NCI-H345 treated with DMSO at 0.1 percent for 48 hours (cell line): ENCODE measurements around the gene NUP155.
"Not testable (repeated sequence)": the region's sequence is repeated elsewhere in the genome, so short reads cannot be mapped to it uniquely, and the experiment has no call there.

Experiments
- DNase-seq: peaks from one replicate; lab custom pipeline; 2025; ENCODE audit not compliant: unreplicated experiment; lab: John Stamatoyannopoulos, UW

NUP155 gene

DNA sequence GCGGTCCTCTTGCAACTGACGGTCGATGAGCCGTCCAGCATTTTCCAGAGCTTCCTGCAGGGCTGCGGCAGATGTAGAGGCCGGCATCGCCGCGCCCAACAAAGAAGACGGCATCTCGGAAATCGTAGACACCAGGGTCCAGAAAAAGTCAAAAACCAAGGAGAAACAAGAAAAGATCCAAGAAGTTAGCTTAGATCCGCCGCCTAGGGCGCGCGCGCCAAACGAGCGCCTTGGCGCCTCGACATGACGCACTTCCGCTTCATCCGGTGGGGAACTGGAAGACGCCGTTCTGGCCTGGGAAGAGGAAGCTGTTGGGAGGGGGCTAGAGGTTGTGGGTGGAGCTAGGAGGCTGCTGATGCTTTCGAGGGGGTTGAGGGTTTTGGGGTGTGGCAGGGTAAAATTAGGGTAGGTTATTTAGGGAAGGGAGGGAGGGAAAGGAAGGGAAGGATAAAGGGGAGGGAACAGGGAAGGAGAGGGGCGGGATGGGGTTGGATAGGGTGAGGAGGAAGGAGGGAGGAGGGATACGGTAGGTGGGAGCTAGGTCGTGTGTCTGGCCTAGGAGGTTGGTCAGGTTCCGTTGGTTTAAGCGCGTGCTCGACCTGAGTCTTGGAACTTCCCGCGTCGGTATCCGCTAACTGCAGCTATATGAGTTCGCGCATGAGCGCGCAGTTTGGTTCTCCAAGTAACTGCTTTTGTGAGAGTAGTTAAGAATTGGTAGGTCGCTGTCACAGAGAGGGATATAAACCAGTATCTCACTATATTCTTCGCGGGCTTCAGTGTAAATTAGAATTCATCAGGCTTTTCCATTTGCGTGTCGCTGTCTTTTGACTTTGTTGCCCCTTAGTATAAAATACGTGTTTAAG lies at the start of gene NUP155:
NUP155 (minus strand) TSS at position 243 of the 863 bp plus-strand sequence; CDS start at position 114, 129 bp downstream.
- DNase-seq, result peak; percentile 88

DNA sequence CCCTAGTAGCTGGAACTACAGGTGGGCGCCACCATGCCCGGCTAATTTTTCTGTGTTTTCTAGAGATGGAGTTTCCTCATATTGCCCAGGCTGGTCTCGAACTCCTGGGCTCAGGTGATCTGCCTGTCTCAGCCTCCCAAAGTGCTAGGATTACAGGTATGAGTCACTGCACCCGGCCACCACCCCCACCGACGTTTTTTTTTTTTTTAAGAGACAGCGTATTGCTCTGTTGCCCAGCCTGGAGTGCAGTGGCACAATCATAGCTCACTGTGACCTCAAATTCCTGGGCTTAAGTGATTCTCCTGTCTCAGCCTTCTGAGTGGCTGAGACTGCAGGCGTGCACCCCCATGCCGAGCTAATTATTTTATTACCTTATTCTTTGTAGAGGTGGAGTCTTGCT lies 46.4 kb upstream of the NUP155 start:
- no peak for DNase-seq

DNA sequence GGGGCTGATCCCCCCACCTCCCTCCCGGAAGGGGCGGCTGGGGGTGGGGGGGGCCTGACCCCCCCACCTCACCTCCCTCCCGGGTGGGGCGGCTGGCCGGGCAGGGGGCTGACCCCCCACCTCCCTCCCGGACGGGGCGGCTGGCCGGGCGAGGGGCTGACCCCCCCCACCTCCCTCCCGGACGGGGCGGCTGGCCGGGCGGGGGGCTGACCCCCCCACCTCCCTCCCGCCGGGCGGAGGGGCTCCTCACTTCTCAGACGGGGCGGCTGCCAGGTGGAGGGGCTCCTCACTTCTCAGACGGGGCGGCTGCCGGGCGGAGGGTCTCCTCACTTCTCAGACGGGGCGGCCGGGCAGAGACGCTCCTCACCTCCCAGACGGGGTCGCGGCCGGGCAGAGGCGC lies 44.5 kb upstream of the NUP155 start:
- not testable (repeated sequence) for DNase-seq

DNA sequence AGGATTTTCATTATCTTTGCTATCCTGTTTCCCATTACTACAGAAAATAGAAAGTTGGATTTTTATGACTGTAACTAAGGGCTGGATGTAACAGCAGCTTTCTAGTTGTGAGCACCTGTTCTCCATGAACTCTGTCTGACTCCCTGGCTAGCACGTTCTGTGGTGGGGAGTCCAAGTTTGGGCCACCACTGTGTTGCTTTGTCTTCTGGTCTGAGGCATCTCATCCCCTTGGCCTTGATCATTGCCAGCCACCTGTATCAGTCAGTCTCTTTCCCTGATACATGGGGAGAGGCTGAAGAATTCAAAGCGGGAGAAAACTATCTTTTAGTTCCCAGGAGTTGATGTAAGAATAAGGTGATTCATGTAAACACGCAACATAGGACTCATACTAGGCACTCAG lies 41.6 kb upstream of the NUP155 start:
- DNase-seq, result no peak

DNA sequence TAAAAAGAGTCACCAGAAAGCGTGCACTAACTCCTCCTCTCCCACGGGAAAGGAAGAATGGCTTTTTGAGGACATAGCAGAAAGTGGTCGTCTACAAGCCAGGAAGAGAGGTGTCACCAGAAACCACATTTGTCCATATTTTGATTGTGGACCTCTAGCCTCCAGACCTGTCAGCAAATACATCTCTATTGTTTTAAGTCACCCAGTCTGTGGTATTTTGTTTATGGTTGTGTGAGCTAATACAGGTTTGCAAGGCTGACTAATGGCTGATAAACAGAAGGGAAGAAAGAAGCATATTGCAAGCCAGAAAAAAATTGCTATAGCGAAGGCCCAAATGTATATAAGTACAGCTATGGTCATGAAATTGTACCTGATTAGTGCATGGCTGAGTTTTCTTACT lies 29.6 kb upstream of the NUP155 start:
- no peak for DNase-seq

DNA sequence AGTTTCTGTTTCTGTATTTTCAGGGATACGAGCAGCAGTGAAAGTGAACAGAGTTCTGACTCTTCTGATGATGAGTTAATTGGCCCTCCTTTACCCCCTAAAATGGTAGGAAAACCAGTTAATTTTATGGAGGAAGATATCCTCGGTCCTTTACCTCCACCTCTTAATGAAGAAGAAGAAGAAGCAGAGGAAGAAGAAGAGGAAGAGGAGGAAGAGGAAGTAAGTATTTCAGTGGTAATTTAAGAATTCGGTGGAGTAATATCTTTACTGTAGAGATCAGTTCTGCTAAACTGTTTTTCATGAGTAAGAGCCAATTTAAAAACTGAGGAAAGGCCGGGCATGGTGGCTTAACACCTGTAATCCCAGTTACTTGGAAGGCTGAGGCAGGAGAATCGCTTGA lies 25.4 kb upstream of the NUP155 start:
- DNase-seq, result no peak

DNA sequence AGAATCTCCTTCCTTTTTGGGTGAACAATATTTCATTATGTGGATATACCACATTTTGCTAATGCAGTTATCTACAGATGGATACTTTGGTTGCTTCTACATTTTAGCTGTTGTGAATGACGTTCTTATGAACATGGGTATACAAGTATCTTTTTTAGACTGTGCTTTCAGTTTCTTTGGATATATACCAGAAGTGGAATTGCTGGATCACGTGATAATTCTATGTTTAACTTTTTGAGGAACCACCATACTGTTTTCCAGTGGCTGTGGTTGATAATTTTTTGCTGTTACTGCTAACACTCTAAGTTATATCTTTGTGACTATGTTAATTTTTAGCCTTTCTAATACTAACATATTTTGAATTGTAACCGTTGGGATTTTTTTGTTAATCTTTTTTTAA lies 20.7 kb upstream of the NUP155 start:
- DNase-seq, result no peak

DNA sequence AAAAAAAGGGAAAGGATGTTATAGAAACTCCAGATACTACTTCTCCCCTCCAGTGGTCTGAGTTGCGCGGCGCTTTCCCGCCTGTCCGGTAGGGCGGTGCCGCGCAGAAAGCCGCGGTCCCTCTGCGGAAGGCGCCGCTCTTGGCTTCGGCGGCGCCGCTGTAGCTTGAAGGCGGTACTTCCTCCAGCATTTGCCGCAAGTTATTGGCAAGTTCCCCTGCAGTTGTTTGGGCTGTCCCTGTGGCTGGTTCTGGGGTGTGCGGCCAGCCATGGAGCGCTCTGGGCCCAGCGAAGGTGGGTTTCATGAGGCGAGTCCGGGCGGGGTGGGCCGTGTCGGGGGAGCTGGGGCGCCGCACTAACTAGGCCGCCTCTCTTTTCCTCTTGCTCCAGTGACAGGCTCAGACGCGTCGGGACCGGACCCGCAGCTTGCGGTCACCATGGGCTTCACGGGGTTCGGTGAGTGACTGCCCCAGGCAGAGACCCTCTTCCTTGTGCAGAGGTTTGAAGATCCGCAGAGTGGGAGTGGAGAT lies 8.3 kb upstream of the NUP155 start, which contains the start of gene WDR70:
WDR70 (plus strand) TSS at position 219 of the 529 bp plus-strand sequence; CDS start at position 269, 50 bp downstream.
- peak; percentile 72 for DNase-seq

DNA sequence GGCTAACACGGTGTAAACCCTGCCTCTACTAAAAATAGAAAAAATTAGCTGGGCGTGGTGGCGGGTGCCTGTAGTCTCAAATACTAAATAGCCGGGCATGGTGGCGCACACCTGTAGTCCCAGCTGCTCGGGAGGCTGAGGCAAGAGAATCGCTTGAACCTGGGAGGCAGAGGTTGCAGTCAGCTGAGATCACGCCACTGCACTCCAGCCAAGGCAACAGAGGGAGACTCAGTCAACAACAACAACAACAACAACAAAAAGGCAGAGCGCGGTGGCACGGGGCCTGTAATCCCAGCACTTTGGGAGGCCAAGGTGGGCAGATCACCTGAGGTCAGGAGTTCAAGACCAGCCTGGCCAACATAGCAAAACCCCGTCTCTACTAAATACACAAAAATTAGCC lies 7.2 kb upstream of the NUP155 start:
- DNase-seq, result not testable (repeated sequence)

DNA sequence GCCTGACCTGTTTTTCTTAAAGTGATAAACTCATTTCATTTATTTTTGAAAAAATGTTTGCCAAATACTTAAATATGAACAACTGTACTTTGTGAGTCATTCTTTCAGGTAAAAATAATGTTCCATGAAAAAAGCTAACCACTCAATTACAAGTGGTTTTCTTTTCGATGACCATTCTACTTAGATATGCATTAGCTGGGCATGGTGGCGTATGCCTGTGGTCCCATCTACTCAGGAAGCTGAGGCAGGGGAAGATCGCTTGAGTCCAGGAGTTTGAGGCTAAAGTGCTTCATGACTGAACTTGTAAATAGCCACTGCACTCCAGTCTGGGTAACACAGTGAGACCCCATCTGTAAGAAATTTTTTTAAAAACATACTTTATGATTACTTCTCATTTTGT lies 4.2 kb upstream of the NUP155 start:
- no peak for DNase-seq

DNA sequence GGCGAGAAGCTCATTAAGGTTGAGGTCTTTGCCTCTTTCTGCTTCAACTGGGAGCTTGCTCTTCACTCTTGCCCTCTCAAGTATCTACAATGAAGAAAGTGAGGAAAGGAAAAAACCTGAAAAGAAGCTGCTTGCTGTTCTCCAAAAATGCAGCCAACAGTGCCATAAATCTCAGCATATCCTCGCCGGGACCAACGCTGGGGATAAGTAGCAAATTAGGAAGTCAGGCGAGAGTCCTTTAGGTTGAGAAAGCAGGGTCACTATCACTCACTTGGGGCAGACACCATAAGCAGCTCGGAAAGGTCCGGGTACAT lies 399 bp downstream of the NUP155 start:
- no peak for DNase-seq

DNA sequence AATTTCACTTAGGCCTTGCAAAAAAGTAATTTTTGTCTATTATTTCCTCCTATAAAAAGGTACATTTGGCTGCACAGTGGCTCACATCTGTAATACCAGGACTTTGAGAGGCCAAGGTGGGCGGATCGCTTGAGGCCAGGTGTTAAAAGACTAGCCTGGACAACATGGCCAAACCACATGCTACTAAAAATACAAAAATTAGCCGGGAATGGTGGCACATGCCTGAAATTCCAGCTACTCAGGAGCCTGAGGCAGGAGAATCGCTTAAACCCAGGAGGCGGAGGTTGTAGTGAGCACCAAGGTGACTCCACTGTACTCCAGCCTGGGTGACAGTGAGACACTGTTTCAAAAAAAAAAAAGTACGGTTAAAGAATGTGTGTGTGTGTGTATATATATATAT lies 15.7 kb downstream of the NUP155 start:
- no peak for DNase-seq

DNA sequence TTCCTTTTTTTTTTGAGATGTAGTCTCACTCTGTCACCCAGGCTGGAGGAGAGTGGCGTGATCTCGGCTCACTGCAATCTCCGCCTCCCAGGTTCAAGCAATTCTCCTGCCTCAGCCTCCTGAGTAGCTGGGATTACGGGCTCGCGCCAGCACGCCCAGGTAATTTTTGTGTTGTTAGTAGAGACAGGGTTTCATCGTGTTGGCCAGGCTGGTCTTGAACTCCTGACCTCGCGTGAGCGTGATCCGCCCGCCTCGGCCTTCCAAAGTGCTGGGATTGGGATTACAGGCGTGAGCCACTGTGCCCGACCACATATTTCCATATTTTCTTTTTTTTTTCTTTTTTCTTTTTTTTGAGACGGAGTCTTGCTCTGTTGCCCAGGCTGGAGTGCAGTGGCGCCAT lies 28.2 kb downstream of the NUP155 start:
- not testable (repeated sequence) for DNase-seq

DNA sequence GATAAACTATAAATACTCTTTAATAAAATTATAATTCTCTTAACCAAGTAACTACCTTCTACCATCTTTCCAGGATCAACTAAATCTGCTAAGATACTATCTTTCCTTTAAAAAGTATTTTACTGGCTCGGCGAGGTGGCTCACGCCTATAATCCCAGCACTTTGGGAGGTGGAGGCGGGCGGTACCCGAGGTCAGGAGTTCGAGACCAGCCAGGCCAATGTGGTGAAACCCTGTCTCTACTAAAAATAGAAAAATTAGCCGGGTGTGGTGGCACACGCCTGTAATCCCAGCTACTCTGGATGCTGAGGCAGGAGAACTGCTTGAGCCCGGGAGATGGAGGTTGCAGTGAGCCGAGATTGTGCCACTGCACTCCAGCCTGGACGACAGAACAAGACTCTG lies 36.2 kb downstream of the NUP155 start:
- not testable (repeated sequence) for DNase-seq

DNA sequence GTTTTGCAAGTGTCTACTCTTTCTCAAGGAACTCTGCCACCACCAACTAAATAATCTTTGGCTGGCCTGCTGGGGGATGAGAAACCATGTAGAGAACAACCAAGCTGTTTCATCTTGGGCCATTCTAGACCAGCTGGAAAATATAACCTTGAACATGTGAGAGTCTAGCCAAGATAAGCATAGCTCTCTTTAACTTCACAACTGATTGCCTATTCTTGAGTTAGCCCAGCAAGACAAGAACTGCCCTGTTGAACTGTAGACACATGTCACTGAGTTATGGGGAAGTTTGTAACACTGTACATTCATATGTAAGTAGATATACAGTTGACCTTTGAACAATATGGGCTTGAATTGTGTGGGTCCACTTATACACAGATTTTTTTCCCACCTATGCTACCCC lies 44.4 kb downstream of the NUP155 start:
- DNase-seq, result no peak

DNA sequence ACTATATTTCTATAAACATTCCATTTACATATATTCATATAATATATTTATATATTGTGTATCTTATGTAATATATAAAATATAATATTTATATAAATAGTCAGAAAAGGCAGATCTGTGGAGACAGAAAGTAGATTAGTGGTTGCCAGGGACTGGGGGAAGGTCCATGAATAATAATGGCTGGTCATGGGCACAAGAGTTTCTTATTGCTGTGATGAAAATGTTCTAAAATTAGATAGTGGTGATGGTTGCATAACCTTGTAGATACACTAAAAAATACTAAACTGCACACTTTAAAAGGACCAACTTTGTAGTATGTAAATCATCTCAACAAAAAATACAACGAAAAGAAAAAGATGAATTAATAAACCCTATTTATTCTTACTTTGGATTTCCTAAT lies 47.3 kb downstream of the NUP155 start:
- no peak for DNase-seq

DNA sequence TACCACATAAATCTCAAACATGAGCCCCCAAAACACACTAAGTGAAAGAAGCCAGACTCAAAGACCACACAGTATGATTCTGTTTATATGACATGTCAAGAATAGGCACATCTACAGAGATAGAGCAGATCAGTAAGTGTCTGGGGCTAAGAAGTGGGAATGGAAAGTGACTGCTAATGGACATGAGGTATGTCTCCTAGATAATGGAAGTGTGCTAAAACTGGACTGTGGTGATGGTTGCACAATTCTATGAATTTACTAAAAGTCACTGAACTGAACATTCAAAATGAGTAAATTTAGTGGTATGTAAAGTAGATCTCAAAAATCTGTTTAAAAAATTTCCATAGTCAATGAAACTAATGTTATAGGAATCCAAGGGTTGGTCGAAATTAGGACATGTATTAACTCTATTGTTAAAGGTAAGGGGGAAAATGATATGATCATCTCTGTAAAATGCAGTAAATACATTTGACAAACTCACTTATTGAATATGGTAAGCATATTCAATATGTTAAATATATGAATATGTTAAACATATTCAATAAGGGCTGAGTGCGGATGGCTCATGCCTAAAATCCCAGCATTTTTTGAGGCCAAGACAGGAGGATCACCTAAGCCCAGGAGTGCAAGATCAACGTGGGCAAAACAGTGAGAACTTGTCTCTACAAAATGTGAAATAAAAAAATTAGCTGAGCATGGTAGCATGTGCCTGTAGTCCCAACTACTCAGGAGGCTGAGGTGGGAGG lies 51.7 kb downstream of the NUP155 start:
- DNase-seq, result no peak

DNA sequence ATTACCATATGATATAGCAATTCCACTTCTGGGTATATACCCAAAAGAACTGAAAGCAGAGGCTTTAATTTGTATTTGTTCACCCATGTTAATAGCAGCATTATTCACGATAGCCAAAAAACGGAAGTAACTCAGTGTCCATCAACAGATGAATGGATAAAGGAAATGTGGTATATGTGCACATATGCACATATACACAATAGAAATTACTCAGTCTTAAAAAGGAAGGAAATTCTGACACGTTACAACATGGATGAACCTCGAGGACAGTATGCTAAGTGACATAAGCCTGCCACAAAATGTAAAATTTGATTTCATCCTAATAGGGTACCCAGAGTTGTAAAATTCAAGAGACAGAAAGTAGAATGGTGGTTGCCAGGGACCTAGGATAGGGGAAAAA lies 54.9 kb downstream of the NUP155 start:
- DNase-seq, result no peak

DNA sequence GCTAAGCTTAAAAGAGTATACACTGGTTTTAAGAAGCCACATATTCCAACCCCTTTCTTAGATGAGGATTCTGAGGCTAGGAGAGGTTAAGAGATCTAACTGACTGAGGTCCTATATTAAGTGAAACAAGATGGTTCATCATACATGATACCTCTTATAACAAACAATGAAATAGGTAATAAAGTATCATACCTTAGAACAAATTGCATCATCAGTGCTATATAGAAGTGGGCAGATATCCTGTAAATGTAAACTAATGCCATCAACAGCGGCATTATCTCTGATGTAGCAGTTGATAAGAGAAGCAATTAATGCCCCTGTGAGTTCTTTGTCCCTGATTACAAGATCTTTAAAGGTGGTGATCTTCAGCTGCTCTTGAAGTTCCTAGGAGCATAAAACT lies 60.5 kb downstream of the NUP155 start:
- DNase-seq, result no peak

DNA sequence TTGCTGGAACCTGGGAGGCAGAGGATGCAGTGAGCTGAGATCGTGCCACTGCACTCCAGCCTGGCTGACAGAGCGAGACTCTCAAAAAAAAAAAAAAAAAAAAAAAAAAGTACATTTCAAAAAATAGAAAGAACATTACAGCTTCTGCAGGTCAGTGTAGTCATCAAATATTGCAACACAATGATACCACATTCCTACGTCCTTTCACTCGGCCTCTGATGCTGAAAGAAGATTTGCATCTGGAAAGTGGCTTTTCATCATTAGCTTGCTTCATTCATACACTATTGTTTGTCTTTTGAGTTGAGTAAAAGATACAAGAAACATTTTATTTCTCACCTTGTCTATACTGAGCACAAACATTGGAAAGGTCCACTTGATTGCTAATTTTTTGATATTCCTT lies 62.1 kb downstream of the NUP155 start:
- no peak for DNase-seq

DNA sequence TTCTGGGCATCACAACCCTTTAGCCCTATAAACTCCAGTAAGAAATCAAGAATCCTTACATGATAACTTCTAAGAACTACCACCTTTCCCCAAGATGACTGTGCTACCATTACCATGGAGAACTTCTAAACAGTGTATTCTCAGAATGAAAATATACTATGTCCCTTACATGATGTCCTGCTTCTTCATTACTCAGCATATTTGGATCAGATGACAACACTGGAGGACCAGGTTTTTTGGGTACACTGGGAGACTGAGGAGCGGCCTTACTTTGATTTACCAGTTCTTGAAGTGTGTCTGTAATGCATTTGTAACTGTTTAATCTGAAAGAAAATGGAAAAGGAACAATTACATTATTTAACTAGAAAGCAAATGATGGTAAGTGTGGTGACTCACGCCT lies 66.0 kb downstream of the NUP155 start:
- DNase-seq, result no peak

DNA sequence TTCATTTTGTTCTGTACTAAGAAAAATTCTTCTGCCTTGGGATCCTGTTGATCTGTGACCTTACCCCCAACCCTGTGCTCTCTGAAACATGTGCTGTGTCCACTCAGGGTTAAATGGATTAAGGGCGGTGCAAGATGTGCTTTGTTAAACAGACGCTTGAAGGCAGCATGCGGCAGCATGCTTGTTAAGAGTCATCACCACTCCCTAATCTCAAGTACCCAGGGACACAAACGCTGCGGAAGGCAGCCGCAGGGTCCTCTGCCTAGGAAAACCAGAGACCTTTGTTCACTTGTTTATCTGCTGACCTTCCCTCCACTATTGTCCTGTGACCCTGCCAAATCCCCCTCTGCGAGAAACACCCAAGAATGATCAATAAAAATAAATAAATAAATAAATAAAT lies 74.6 kb downstream of the NUP155 start:
- DNase-seq, result not testable (repeated sequence)
